Astrocyte (in vitro differentiated cells and primary cell): ENCODE data around the gene NMT2. TPM values are rescaled to one million over a fixed set of nuclear protein-coding genes. Genes with fewer than 3 reads are reported as not detected.
A peak's percentile ranks its signal among the peaks of the same experiment; 100 is the strongest.

Source experiments
- DNase-seq: peaks from one replicate; pipeline ENCODE4 v3.0.0-alpha.2; 2010; ENCODE audit warnings: low read depth
- FAIRE-seq: peaks from 2 replicates; lab custom pipeline; 2011; peaks lifted over from hg19 to GRCh38; lab: Jason Lieb, UNC
- H2AFZ ChIP-seq: 2 replicates; pipeline ENCODE4 v1.6.0; 2012; ENCODE audit warnings: low read depth, low read length, inconsistent platforms
- H3K27ac ChIP-seq: 2 replicates; pipeline ENCODE4 v1.5.1; 2011; ENCODE audit warnings: low read depth, low read length, inconsistent platforms
- H3K27me3 ChIP-seq: 2 replicates; pipeline ENCODE4 v1.6.0; 2011; ENCODE audit warnings: low read length, inconsistent platforms; ENCODE audit not compliant: insufficient read depth
- H3K36me3 ChIP-seq: 2 replicates; pipeline ENCODE4 v1.5.1; 2011; ENCODE audit warnings: low read length, inconsistent platforms; ENCODE audit not compliant: insufficient read depth
- H3K4me1 ChIP-seq: 2 replicates; pipeline ENCODE4 v1.5.1; 2011; ENCODE audit warnings: low read length, inconsistent platforms; ENCODE audit not compliant: insufficient read depth
- H3K4me2 ChIP-seq: 2 replicates; pipeline ENCODE4 v1.6.0; 2012; ENCODE audit warnings: low read length, inconsistent platforms
- H3K4me3 ChIP-seq: 2 replicates; pipeline ENCODE4 v1.5.1; 2011; ENCODE audit warnings: low read depth, mild to moderate bottlenecking, low read length, inconsistent platforms; ENCODE audit not compliant: insufficient read depth
- H3K79me2 ChIP-seq: 2 replicates; pipeline ENCODE4 v1.6.0; 2012; ENCODE audit warnings: mild to moderate bottlenecking, low read length, inconsistent platforms; ENCODE audit not compliant: insufficient read depth
- H3K9ac ChIP-seq: 2 replicates; pipeline ENCODE4 v1.6.0; 2012; ENCODE audit warnings: mild to moderate bottlenecking, low read length, inconsistent platforms
- H3K9me3 ChIP-seq: 2 replicates; pipeline ENCODE4 v1.5.1; 2012; ENCODE audit warnings: low read depth, mild to moderate bottlenecking, low read length, inconsistent platforms; ENCODE audit not compliant: insufficient read depth
- H4K20me1 ChIP-seq: 2 replicates; pipeline ENCODE4 v1.6.0; 2012; ENCODE audit warnings: low read length, inconsistent platforms; ENCODE audit not compliant: insufficient read depth
- H3K27ac Mint-ChIP-seq: one replicate; pipeline ENCODE4 v1.8.0; 2021; ENCODE audit warnings: mild to moderate bottlenecking, mixed read lengths; ENCODE audit not compliant: unreplicated experiment
- H3K27me3 Mint-ChIP-seq: one replicate; pipeline ENCODE4 v1.8.0; 2021; ENCODE audit warnings: low read depth, mixed read lengths; ENCODE audit not compliant: unreplicated experiment
- H3K36me3 Mint-ChIP-seq: one replicate; pipeline ENCODE4 v1.8.0; 2021; ENCODE audit warnings: low read depth, mixed read lengths; ENCODE audit not compliant: unreplicated experiment
- H3K4me1 Mint-ChIP-seq: one replicate; pipeline ENCODE4 v1.8.0; 2021; ENCODE audit warnings: low read depth, mixed read lengths; ENCODE audit not compliant: unreplicated experiment
- H3K4me3 Mint-ChIP-seq: one replicate; pipeline ENCODE4 v1.8.0; 2021; ENCODE audit warnings: mild to moderate bottlenecking, moderate library complexity, mixed read lengths; ENCODE audit not compliant: unreplicated experiment
- H3K9me3 Mint-ChIP-seq: one replicate; pipeline ENCODE4 v1.8.0; 2021; ENCODE audit warnings: mild to moderate bottlenecking, mixed read lengths; ENCODE audit not compliant: unreplicated experiment
- EZH2 ChIP-seq: IDR thresholded peaks from 2 replicates; pipeline ENCODE4 v1.6.1; 2012; ENCODE audit warnings: mild to moderate bottlenecking, low read length, inconsistent platforms; ENCODE audit not compliant: insufficient read depth
- total RNA-seq: library from RNA; stranded (reverse); gene quantifications from 2 replicates; pipeline ENCODE4 v1.2.1, GENCODE V29; 2021
- TF ChIP-seq, protein P1 (sequence below): IDR thresholded peaks from 2 replicates; pipeline ENCODE4 v1.5.1; 2011; ENCODE audit warnings: low read depth, mild to moderate bottlenecking, inconsistent platforms, low read length, moderate library complexity; ENCODE audit not compliant: insufficient read depth

NMT2 gene
- total RNA-seq, 1 donor from 2014 or later, result 22.1 TPM

DNA sequence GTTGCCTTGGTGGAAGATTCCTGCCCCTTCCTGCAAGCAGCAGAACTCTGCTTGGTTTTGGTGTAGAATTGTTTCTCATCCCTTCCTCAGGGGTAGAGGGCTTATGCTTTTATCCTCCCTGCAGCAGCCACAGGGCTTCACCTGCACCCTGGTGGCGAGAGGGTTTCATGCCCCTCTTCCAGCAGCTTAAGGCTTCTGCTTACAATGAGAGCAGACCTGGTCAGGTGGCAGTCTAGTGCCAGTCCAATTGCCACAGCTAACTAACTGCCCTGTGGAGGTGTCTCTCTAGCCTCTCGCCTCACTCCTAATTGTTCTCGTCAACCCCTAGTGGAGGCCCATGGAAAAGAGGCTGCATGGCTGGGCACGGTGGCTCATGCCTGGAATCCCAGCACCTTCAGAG lies 99.3 kb downstream of the NMT2 start:
- no peak for TF ChIP-seq EZH2
- TF ChIP-seq, protein P1, sequence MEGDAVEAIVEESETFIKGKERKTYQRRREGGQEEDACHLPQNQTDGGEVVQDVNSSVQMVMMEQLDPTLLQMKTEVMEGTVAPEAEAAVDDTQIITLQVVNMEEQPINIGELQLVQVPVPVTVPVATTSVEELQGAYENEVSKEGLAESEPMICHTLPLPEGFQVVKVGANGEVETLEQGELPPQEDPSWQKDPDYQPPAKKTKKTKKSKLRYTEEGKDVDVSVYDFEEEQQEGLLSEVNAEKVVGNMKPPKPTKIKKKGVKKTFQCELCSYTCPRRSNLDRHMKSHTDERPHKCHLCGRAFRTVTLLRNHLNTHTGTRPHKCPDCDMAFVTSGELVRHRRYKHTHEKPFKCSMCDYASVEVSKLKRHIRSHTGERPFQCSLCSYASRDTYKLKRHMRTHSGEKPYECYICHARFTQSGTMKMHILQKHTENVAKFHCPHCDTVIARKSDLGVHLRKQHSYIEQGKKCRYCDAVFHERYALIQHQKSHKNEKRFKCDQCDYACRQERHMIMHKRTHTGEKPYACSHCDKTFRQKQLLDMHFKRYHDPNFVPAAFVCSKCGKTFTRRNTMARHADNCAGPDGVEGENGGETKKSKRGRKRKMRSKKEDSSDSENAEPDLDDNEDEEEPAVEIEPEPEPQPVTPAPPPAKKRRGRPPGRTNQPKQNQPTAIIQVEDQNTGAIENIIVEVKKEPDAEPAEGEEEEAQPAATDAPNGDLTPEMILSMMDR, result no peak
- no peaks in the 10 kb centered on the region for H3K36me3 ChIP-seq
- H3K27ac ChIP-seq, result no peak overlapping the region
- no peak overlapping the region for H3K4me3 Mint-ChIP-seq
- H3K27me3 Mint-ChIP-seq, result no peaks in the 10 kb centered on the region
- no peaks in the 10 kb centered on the region for H3K27me3 ChIP-seq
- H4K20me1 ChIP-seq, result no peaks in the 10 kb centered on the region
- no peak for FAIRE-seq
- H3K9ac ChIP-seq, result no peak overlapping the region
- no peak overlapping the region for H3K27ac Mint-ChIP-seq
- H3K36me3 Mint-ChIP-seq, result peaks cover 8% of the 10 kb centered on the region
- DNase-seq, result no peak
- peaks cover 19% of the 10 kb centered on the region for H3K9me3 Mint-ChIP-seq
- H3K4me2 ChIP-seq, result no peak overlapping the region
- H3K4me3 ChIP-seq, result no peak overlapping the region
- no peak overlapping the region for H2AFZ ChIP-seq
- peaks cover 4% of the 10 kb centered on the region for H3K9me3 ChIP-seq
- H3K4me1 Mint-ChIP-seq, result no peaks in the 10 kb centered on the region
- H3K79me2 ChIP-seq, result no peaks in the 10 kb centered on the region
- no peaks in the 10 kb centered on the region for H3K4me1 ChIP-seq

DNA sequence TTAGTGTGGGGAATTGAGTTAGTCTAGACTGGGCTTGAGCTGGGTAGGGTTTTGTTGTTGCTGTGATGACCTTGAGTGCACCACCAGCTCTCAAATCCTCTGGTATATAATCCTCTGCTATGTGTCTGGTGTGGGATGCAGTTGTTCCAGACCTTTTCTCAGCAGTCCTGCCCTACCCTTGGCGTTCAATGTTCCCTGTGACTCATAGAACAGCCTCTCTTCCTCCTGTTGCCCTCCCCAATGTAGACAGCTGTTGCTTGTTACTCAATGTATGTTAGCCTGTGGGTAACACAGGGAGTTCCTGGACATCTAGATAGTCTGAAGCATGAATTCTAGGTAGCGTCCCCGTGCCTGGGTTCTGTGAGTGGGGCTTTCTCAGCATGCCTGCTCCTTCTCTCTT lies 99.7 kb downstream of the NMT2 start:
- H3K9me3 Mint-ChIP-seq, result peaks cover 19% of the 10 kb centered on the region
- no peak overlapping the region for H3K27ac Mint-ChIP-seq
- Histone ChIP-seq H3K9ac (no peak overlapping the region), H3K4me3 (no peak overlapping the region), H3K27me3 (no peaks in the 10 kb centered on the region), H2AFZ (no peak overlapping the region), H4K20me1 (no peaks in the 10 kb centered on the region), H3K27ac (no peak overlapping the region), H3K4me1 (no peaks in the 10 kb centered on the region), H3K79me2 (no peaks in the 10 kb centered on the region), H3K36me3 (no peaks in the 10 kb centered on the region), H3K4me2 (no peak overlapping the region), H3K9me3 (peaks cover 4% of the 10 kb centered on the region)
- H3K4me1 Mint-ChIP-seq, result no peaks in the 10 kb centered on the region
- FAIRE-seq, result no peak
- H3K27me3 Mint-ChIP-seq, result no peaks in the 10 kb centered on the region
- peaks cover 8% of the 10 kb centered on the region for H3K36me3 Mint-ChIP-seq
- peak; percentile 3 for DNase-seq
- TF ChIP-seq, protein P1, result no peak
- no peak for TF ChIP-seq EZH2
- H3K4me3 Mint-ChIP-seq, result no peak overlapping the region

GRCh38 chr10:15067154-15067553 lies 101.3 kb downstream of the NMT2 start:
- H3K9me3 ChIP-seq, result peaks cover 4% of the 10 kb centered on the region
- no peaks in the 10 kb centered on the region for H3K27me3 ChIP-seq
- no peaks in the 10 kb centered on the region for H3K79me2 ChIP-seq
- H2AFZ ChIP-seq, result no peak overlapping the region
- no peaks in the 10 kb centered on the region for H4K20me1 ChIP-seq
- no peak overlapping the region for H3K4me2 ChIP-seq
- no peak overlapping the region for H3K27ac ChIP-seq
- no peak overlapping the region for H3K4me3 ChIP-seq
- FAIRE-seq (no peak), DNase-seq (no peak)
- no peaks in the 10 kb centered on the region for H3K4me1 Mint-ChIP-seq
- no peaks in the 10 kb centered on the region for H3K27me3 Mint-ChIP-seq
- H3K4me1 ChIP-seq, result no peaks in the 10 kb centered on the region
- TF ChIP-seq, protein P1, result no peak
- no peak for TF ChIP-seq EZH2
- peaks cover 3% of the 10 kb centered on the region for H3K36me3 Mint-ChIP-seq
- no peak overlapping the region for H3K4me3 Mint-ChIP-seq
- peaks cover 10% of the 10 kb centered on the region for H3K9me3 Mint-ChIP-seq
- H3K9ac ChIP-seq, result no peak overlapping the region
- no peaks in the 10 kb centered on the region for H3K36me3 ChIP-seq
- H3K27ac Mint-ChIP-seq, result no peak overlapping the region
